Neural progenitor cell (in vitro differentiated cells): ENCODE data around the gene VPS8.

ENCODE experiments used
- EZH2 ChIP-seq: fragments of 200-600 bp; sonication (generic); IDR thresholded peaks from 2 replicates; pipeline ENCODE4 v1.6.1; 2017; ENCODE audit warnings: antibody characterized with exemption, mild to moderate bottlenecking, moderate library complexity
- TF ChIP-seq, protein P1 (sequence below): fragments of 200-600 bp; sonication (generic); IDR thresholded peaks from 2 replicates; pipeline ENCODE4 v1.5.1; 2017; ENCODE audit warnings: antibody characterized with exemption, mild to moderate bottlenecking

- TF ChIP-seq, protein P1, sequence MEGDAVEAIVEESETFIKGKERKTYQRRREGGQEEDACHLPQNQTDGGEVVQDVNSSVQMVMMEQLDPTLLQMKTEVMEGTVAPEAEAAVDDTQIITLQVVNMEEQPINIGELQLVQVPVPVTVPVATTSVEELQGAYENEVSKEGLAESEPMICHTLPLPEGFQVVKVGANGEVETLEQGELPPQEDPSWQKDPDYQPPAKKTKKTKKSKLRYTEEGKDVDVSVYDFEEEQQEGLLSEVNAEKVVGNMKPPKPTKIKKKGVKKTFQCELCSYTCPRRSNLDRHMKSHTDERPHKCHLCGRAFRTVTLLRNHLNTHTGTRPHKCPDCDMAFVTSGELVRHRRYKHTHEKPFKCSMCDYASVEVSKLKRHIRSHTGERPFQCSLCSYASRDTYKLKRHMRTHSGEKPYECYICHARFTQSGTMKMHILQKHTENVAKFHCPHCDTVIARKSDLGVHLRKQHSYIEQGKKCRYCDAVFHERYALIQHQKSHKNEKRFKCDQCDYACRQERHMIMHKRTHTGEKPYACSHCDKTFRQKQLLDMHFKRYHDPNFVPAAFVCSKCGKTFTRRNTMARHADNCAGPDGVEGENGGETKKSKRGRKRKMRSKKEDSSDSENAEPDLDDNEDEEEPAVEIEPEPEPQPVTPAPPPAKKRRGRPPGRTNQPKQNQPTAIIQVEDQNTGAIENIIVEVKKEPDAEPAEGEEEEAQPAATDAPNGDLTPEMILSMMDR, result no peak
- no peak for TF ChIP-seq EZH2
Measured at GRCh38 chr3:184977796-184978195, 165.8 kb downstream of the VPS8 start.
